Right ventricle myocardium inferior (tissue), 1 donor: ENCODE data around the gene LIPN. TPM values are rescaled to one million over a fixed set of nuclear protein-coding genes. Genes with fewer than 3 reads are reported as not detected.

Source experiments
- ATAC-seq: fragments of 200-7000 bp; cut with Tn5 transposase; one replicate; pipeline ENCODE4 v1.9.1; 2020; ENCODE audit warnings: mild to moderate bottlenecking, moderate library complexity
- DNase-seq: peaks from one replicate; pipeline ENCODE4 v3.0.0; 2021; ENCODE audit errors: missing footprints
- intact Hi-C: fragments of 100-400 bp; cut with DNase I; formaldehyde crosslinking; loops from one replicate; pipeline ENCODE4 v1.11.0; 2022
- total RNA-seq: library from RNA; stranded (reverse); fragmentation: NEBNext Ultra II Directional; extraction: Animal tissue kit (Norgen Biotek cat#: 25700); gene quantifications from one replicate; pipeline ENCODE4 v1.2.1, GENCODE V29; 2021
- donor health status: DM: no; HTN: yes; CAD: no; lungs with severe emphysema.

Gene LIPN
- total RNA-seq, 1 donor from 2014 or later: not detected

DNA sequence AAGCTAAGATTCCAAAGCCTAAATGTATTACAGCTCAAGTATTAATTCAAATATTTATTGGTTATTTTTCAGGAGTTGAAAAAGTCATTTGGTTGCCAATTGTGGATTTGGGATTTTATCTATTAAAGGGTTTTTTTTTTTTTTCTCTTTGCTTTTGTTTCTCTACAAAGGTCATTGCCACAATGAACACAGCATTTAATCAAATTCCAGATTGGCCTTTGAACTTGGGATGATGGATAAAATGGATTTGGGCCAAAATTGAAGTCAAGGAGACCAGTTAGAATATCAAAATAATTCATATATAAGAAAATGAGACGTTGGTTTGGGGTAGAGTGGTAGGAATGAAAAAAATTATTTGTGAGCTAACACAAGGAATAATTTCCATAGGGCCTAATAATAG lies 9.6 kb downstream of the LIPN start:
- intact Hi-C loops: no loop called here
- no peak for ATAC-seq
- DNase-seq: no peak

DNA sequence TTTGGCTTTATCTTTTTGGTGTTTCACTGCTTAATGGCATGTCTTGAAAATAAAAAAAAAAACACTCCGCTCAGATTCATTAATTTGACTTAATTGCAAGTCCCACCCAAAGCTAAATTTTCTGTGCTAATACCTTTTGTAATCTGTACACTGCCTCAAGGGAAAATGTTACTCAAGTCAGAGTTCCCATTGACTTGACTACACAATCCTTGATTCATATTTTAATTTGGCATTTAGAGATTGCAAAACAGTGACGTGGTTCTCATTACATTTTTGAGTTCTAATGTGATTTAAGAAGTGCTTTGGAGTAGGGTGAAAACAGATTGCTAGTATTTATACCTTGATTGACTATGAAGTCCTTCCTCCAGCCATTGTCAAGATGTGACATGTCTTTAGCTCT lies 21.4 kb downstream of the LIPN start:
- intact Hi-C loops: no loop called here
- DNase-seq: no peak
- ATAC-seq: no peak

DNA sequence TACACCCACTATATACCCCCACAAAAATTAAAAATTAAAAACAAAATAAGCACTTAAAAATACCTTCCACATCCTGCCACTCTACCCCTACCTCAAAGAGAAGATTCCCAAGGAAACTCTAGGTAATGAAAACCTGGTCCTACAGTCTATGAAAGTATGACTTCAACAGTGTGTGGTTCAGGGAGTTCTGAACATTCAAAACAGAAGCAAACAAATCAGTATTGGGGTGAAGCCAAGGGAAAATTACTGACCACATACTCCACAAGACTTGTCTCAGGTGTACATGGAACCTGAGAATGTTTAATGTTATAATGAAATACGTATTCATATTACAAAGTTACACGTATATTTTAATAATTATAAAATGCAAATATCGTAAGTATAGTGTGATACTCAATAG lies 22.4 kb downstream of the LIPN start:
- no peak for ATAC-seq
- DNase-seq: no peak
- intact Hi-C loops: no loop called here

DNA sequence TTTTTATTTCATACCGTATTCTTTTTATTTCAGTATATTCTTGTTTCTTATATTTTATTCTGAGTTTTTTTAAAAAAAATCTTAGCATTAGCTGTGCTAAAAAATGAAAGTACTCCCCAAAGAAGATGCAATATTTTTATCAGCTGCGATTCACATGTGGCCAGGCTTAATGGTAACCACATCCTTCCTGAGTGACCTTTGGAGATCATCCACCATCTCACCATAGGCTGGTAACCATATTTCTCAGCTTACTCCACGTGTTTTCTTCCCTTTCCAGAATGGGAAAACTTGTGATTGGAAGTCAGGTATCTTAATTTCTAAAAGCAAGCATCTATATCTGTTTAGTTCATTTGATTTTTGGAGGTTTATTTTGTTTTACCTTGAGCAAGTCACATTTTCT lies 23.9 kb downstream of the LIPN start:
- DNase-seq (no peak), ATAC-seq (no peak)
- intact Hi-C loops: no loop called here

DNA sequence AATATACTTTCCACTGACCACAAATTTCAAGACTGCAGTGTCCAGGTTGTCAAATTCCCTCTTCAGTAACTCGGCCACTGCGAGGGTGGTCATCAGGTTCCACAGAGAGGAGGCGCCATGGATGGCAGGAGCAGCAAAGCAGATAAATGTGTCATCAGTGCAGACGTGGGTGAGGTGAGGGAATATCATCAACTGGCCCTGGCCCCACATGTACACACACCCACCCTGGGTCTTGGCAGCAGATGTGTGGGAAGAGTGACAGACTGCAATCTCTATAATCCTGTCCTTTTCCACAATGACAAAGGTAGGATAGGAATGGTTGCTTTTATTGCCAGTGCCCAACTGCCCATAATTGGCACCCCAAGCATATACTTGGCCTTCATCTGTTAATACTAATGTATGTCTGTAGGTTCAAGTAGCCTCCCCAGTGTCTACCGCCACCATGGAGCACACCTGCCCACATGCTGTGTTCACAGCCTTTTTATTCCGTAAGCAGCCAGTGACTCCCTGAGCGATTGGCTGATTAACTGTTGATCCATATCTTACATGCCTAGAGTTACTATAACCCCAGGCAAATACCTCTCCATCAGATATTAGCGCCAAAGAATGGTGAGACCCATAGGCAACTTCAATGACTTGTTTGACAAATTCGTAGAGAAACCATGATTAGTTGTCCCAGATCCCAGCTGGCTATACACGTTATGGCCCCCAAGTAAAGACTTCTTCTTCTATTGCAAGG lies 26.4 kb downstream of the LIPN start:
- ATAC-seq (no peak), DNase-seq (no peak)
- intact Hi-C loops: loop anchor here (5.0 kb wide), 1 partner anchor 99 kb away; no protein-coding TSS in a partner anchor

DNA sequence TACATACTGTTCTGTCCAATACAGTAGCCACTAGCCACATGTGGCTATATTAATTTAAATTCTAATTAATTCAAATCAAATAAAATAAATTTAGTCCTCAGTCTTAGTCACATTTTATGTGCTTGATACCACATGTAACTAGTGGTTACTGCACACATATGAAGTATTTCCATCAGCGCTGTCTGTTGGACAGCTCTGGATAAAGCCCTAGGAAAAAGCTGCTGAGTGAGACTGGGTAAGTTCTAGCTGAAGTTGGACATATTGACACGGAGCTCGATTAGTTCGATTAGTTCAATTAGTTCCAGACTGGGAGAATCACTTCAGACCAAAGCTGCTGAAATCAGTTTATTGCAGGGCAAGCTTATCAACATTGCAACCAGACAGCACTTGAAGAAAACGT lies 27.6 kb downstream of the LIPN start:
- intact Hi-C loops: loop anchor here (5.0 kb wide), 1 partner anchor 100 kb away; no protein-coding TSS in a partner anchor
- ATAC-seq: no peak
- no peak for DNase-seq

DNA sequence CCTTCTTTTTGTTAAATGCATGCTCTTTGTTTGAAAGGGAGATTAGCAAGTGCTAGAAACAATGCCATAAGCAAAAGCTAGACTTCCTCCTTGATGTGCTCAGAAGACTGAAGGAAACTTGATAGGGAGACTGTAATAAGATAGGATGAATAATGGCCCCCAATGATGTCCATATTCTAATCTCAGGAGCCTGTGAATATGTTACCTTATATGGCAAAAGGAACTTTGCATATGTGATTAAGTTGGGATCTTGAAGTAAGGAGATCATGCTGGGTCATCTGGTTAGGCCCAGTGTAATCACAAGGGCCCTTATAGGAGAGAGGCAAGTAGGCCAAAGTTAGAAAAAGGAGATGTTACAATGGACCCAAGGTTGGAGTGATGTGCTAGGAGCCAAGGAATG lies 29.1 kb downstream of the LIPN start:
- ATAC-seq: no peak
- no peak for DNase-seq
- intact Hi-C loops: loop anchor here (5.0 kb wide), 1 partner anchor 102 kb away; no protein-coding TSS in a partner anchor

DNA sequence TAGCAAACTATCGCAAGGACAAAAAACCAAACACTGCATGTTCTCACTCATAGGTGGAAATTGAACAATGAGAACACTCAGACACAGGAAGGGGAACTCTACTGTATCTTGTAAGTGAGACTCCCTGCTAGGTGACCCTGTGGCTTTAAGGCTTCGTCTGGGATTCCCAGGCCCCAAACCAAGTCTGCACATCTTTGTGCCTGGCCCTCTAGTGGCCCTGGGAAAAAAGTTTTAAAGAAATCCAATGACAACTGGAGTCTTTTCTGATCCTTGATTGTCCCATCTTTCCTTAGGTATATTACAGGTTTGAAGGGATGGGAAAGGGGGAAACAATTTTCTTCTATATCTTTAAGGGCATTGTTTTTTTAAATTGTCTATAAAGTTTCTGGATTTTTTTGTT lies 32.1 kb downstream of the LIPN start:
- no peak for ATAC-seq

DNA sequence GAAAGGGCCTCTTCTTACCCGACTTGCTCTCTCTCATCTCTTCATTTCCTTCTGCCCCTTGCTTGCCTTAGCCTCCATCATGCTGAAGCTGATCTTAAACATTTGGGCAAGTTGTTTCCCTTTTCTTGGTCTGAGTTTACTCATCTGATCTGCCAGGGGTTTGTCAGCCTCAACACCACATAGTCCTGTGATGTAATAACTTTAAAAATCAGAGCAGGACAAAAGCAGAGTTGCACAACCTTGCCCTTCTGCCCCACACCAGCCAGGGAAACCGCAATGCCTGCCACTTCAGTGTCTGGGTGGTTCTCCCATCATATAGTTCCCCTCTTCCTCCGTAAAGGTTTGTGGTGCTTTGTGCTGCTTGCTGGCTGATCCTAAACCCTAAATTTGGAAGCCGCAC lies 32.8 kb downstream of the LIPN start:
- ATAC-seq (peak; percentile 65), DNase-seq (peak; percentile 77)
- intact Hi-C loops: no loop called here

More for the DNA sequence above, 32.1 kb downstream of the LIPN start:
- DNase-seq: no peak
- intact Hi-C loops: no loop called here

DNA sequence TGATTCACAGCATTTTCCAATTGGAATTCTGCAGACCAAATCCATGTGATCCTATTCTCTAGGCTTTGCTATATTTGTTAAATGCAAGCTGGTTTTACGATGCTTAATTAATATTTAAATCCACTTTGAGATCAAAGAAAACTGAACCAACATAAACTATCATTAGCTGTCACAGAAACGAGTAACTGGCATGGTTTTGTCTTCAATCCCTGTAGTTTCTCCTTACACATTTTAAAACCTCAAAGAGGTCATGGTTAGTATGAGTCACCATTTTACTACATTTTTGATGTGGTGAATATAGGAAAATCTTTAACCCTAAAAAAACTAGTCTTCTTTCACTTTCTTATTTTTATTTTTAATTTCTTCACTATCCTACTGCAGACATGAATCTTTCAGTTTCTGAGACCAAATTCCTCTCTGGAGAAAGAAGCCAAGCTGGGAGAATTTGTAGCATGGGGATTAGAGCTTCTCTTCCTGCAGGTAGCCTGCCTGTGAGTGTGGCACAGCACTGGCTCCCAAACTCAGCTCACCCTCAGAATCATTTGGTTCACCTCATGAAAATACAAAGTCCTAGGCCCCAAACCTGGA lies 34.0 kb downstream of the LIPN start:
- ATAC-seq: no peak
- intact Hi-C loops: no loop called here
- no peak for DNase-seq

DNA sequence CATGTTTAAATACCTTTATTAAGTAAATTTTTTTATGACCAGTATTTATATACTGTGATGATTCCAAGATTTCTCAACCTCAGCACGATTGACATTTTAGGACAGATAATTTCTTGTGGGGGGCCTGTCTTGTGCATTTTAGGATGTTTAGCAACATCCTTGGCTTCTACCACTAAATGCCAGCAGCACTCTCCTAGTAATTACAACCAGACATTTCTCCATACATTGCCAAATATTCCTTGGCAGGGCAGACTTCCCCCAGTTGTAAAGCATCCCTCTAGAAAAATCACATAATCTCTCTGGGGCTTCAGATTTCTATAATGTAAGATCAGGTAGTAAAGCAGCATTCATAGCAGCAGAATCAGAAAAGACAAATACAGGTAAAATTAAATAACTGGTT lies 34.9 kb downstream of the LIPN start:
- ATAC-seq (no peak), DNase-seq (no peak)
- intact Hi-C loops: no loop called here

DNA sequence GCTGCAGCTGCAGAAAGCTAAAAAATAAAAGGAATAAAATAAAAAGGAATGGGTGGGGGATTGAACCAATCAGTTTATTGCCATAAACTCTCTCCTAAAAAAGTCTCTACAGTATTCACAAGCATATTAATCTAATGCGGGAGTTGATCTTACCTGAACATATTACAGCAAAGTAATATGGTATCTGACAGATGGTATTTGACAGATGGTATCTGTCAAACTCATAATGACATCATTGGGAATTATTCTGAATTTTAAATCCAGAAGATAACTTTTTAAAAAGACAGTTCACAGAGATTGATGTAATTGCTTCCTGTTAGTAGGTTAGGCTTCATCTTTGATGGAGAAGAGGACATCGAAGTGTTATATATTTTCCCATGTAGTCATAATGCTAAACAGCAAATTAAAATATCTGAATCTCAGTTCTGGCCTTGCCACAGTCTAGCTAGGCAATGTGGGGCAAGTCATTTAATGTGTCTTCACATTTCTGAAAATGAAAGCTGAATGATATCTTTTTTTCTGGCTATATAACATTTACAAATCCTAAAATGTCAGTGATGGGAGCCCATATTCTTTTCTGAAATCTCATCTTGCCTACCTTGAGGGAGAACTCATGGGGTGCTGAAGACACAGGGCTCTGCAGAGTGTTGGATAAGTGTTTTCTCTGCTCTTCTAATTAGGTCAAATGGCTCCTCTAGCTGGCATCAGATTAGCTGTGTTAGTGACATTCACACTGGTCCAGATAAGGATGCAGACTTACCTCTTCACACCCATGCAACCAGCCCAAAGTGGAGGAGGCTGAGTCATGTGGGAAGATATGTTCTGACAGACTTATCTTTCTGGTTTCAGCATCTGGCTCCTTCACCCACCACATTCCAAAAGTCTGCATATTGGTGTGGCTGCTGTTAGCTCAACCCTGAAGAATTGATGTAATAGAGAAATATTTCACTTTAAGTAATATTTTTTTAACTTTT lies 40.6 kb downstream of the LIPN start:
- ATAC-seq (no peak), DNase-seq (no peak)
- intact Hi-C loops: no loop called here

DNA sequence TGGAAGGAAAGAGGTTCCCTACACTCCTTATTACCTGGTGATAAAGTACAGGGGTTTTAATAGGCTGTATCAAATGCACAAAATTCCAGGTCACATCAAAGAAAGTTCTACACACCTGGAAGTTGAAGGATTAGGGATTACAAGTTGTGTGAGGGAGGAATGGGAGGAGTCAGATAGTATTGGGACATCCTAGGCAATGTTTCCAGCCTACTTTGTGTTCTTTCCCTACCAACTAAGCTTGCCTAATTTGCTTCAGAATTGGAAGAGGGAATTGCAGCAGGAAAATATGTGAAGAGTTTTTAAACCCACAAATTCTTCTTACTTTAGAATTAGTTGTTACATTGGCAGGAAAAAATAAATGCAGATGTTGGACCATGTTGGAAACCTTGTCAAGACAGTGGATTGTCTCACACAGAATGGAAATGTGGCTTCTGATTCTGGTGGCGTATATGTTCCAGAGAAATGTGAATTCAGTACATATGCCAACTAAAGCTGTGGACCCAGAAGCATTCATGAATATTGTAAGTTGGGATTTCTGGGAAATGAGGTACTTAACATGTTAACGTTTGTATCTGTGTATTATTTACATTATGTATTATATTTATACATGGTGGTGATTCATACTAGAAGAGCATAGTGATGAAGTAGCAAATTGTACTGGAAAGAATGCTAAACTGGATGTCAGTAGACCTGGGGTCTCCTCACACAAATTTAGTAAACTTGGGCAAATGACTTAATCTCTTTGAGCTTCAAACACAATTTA lies 42.9 kb downstream of the LIPN start, which contains the start of gene LIPM:
LIPM (plus strand) TSS at position 208 of the 763 bp plus-strand sequence; CDS start at position 375, 167 bp downstream.
- DNase-seq: no peak
- ATAC-seq: no peak
- intact Hi-C loops: no loop called here

DNA sequence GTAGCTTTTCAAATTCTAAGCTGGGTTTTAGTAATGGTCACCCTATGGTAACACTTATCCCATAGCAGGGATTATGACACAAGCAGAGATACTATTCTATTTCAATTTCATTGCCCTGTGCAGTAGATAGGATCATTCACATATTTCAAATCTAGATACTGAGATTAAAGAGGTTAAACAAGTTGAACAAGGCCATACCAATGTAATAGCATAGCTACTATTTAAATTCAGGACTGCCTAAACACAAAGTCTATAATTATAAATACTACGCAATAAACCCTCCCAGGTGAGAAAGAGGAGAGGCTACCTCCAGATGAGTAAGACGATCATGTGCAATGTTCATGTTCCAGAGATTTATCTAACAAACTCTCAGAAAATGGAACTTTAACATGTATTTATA lies 43.8 kb downstream of the LIPN start:
- no peak for ATAC-seq
- intact Hi-C loops: no loop called here
- DNase-seq: no peak

DNA sequence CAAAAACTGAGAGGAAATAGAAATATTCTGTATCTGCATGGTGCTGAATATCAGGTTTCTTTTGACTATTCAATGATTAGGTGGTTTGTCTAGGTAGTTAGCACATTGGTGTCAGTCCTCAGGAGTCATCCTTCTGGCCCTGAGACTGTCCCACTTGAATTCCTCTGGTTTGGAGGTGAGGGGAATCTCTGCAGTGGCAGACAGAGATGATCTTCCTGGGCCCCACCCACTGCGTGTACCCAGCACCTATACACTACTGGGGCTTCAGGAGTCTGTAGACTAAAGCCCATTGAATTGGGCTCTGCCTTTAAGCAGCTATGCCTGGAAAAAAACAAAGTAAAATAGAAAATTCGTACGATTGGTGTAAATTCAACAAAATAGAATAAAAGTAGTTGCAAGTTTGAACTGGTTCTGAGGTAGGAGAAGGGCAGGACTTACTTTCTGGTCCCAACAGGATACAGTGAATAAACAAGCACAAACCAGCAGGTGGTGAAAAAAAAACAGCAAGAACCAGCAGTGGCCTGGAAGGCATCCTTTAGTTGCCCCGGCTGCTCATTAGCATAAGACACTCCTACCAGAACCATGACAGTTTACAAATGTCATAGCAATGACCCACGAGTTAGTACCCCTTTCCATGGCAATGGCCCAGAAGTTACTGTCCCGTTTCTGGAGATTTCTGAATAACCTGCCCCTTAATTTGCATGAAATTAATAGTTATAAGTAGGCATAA lies 44.4 kb downstream of the LIPN start:
- no peak for ATAC-seq
- intact Hi-C loops: no loop called here
- no peak for DNase-seq

DNA sequence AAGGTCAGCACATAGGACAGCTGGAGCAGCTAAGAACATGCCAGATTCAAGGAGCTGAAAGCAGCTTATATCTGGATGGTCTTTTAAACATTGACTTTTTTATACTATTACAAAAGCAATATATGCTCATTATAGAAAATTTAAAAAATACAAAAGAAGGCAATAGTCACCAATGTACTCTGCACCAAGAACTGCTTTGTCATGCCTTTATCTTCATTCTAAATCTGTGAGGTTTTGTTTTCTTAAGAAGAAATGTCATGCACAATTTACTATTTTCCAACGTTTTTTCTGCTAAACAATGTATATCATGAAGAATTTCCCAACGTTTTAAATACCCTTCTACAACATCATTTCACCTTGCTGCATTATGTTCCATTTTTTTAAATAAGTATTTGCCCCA lies 45.5 kb downstream of the LIPN start:
- DNase-seq (no peak), ATAC-seq (no peak)

DNA sequence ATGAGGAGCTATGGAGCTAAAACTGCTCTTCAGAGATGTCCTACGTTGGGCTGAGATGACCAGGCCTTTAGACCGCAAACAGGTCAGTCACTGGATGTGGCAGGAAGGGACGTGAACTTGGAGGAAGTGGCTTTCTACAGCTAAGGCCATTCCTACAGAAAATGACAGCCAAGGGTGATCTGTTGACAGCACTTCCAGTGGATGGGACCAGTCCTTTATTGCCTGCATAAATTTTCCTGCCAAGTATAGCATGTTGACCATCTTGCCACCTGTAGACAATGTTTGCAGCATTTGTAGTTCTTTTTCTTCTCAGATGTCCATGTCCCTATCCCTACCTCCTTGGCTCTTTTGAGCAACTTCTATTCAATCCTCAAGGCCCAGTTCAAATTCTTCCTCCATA lies 46.1 kb downstream of the LIPN start:
- intact Hi-C loops: loop anchor here (5.0 kb wide), 1 partner anchor 119 kb away; no protein-coding TSS in a partner anchor
- no peak for ATAC-seq
- no peak for DNase-seq

More for the DNA sequence above, 45.5 kb downstream of the LIPN start:
- intact Hi-C loops: loop anchor here (5.0 kb wide), 1 partner anchor 118 kb away; no protein-coding TSS in a partner anchor

DNA sequence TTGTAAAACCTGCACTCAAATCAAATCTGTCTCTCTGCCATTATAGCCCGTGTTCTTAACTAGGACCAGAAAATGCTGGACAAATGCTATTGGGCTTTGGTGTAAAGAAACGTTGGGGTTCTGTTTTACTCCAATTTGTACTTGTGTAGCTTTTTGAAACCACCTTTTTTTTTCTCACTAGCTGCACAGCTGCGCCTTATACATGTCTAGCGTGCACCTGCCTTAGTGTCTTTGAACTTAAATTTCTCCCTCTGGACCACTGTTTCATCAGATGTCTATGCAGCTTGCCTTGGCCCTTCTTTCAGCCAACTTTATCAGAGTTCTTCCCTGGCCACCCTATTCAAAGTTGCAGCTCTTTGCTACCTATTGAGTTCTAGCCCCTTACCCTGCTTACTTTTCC lies 49.8 kb downstream of the LIPN start:
- DNase-seq (no peak), ATAC-seq (no peak)
- intact Hi-C loops: loop anchor here (2.0 to 5.0 kb wide), 2 partner anchors 122 to 227 kb away; partner anchors contain the start of gene RNLS
